ENCODE results near the gene PLCXD3.

PLCXD3 gene

DNA sequence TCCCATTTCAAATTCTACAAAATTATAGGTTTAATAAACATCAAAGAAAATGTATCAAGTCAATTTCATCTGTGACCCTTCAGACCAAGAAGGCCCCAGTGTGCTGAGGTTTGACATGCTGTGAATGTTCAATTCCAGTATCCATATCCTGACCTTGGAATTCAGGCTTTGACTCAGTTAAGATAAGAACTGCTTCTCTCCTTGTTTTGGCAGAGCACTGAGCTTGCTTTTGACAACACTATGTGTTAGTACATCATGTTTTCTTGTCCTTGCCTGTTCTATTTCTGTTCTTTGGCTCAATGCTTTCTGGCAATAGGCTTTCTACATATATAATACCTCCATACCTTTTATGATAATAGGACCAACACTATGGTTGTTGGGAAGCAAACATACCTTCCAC is 105.6 kb downstream of the PLCXD3 start:
- Histone ChIP-seq H3K4me1 (ENCODE audit: control insufficient read depth, insufficient read depth, low read length) (no peaks in the 10 kb centered on the region), H3K36me3 (ENCODE audit: control insufficient read depth, insufficient read depth, low read length) (no peaks in the 10 kb centered on the region), H3K27ac (ENCODE audit: insufficient read depth, low read depth, low read length, poor library complexity, severe bottlenecking) (no peak overlapping the region), H3K27me3 (ENCODE audit: control insufficient read depth, insufficient read depth, low read length, poor library complexity, severe bottlenecking) (no peaks in the 10 kb centered on the region), H3K9me3 (ENCODE audit: control insufficient read depth, low read length) (no peaks in the 10 kb centered on the region), H3K4me3 (ENCODE audit: insufficient read depth, low read depth, low read length) (no peak overlapping the region)

DNA sequence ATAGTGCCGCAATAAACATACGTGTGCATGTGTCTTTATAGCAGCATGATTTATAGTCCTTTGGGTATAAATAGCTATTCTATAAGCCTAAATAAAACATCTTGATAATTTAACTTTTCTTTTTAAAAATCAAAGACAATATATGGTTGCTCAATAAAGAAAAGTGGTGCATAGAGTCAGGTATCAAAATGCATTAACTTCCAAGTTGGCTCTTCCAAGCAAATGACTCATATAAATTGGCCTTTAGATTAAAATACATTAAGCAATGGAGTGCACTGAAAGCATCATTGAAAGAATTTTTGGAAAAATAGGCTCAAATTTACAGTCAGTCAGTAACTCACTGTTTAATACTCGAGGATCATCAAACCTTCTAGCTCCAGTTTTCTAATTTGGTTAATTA is 106.6 kb downstream of the PLCXD3 start:
- no peaks in the 10 kb centered on the region for H3K27me3 ChIP-seq (ENCODE audit: control insufficient read depth, insufficient read depth, low read length, poor library complexity, severe bottlenecking)
- no peak overlapping the region for H3K4me3 ChIP-seq (ENCODE audit: insufficient read depth, low read depth, low read length)
- no peaks in the 10 kb centered on the region for H3K9me3 ChIP-seq (ENCODE audit: control insufficient read depth, low read length)
- no peak overlapping the region for H3K27ac ChIP-seq (ENCODE audit: insufficient read depth, low read depth, low read length, poor library complexity, severe bottlenecking)
- no peaks in the 10 kb centered on the region for H3K4me1 ChIP-seq (ENCODE audit: control insufficient read depth, insufficient read depth, low read length)
- WGBS, 2 experiments = 93 to 100% methylated on average over 1 of the region's 3 CpGs
- no peaks in the 10 kb centered on the region for H3K36me3 ChIP-seq (ENCODE audit: control insufficient read depth, insufficient read depth, low read length)

DNA sequence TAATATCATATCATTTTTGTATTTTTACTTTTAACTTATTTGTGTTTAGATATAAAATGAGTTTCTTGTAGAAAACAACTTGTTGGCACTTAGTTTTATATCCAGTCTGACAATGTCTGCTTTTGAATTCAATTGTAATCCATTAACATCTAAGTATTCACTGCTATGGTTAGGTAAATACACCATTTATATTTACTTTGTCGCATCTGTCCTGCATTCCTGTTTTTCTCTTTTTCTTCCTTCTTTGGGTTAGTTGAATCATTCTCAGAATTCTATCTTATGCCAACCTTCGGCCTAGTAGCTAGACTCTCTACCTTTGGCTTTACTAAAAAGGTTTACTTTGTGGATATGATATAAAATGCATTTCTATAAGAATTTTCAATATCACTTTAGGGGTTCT is 107.6 kb downstream of the PLCXD3 start:
- Histone ChIP-seq H3K27me3 (ENCODE audit: control insufficient read depth, insufficient read depth, low read length, poor library complexity, severe bottlenecking) (no peaks in the 10 kb centered on the region), H3K36me3 (ENCODE audit: control insufficient read depth, insufficient read depth, low read length) (no peaks in the 10 kb centered on the region), H3K4me1 (ENCODE audit: control insufficient read depth, insufficient read depth, low read length) (no peaks in the 10 kb centered on the region), H3K9me3 (ENCODE audit: control insufficient read depth, low read length) (no peaks in the 10 kb centered on the region), H3K4me3 (ENCODE audit: insufficient read depth, low read depth, low read length) (no peak overlapping the region), H3K27ac (ENCODE audit: insufficient read depth, low read depth, low read length, poor library complexity, severe bottlenecking) (no peak overlapping the region)
- WGBS, 2 experiments = 88 to 100% methylated on average over 1 of the region's 2 CpGs

DNA sequence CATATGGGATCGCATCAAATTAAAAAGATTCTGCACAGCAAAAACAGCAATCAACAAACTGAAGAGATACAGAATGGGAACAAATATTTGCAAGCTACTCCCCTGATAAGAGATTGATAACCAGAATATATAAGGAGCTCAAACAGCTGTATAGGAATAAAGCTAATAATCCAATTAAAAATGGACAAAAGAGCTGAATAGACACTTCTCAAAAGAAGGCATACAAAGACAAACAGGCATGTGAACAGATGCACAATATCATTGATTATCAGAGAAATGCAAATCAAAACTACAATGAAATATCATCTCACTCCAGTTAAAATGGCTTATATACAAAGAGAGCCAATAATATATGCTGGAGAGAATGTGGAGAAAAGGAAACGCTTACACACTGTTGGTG is 110.6 kb downstream of the PLCXD3 start:
- Histone ChIP-seq H3K27me3 (ENCODE audit: control insufficient read depth, insufficient read depth, low read length, poor library complexity, severe bottlenecking) (no peaks in the 10 kb centered on the region), H3K27ac (ENCODE audit: insufficient read depth, low read depth, low read length, poor library complexity, severe bottlenecking) (no peak overlapping the region), H3K4me1 (ENCODE audit: control insufficient read depth, insufficient read depth, low read length) (no peaks in the 10 kb centered on the region), H3K4me3 (ENCODE audit: insufficient read depth, low read depth, low read length) (no peak overlapping the region), H3K9me3 (ENCODE audit: control insufficient read depth, low read length) (no peaks in the 10 kb centered on the region), H3K36me3 (ENCODE audit: control insufficient read depth, insufficient read depth, low read length) (no peaks in the 10 kb centered on the region)
- 95% methylated on average over 2 of the region's 2 CpGs for WGBS, 2 experiments

DNA sequence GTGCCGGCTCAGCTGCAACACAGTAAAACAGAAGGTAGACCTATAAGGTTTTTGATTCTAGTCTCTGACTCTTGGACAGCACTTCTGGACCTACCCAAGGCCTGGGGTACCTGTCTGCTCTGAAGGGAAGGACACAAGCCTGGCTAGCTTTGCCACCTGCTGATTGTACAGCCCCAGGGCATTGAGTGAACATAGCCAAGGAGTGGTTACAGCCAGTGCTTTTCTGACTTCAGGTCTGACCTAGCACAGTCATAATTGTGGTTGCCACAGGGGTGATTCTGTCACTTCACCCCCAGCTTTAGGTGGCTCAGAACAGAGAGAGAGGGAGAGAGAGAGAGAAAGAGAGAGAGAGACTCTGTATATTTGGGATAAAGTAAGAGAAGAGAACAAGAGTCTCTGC is 118.4 kb downstream of the PLCXD3 start:
- no peak overlapping the region for H3K4me3 ChIP-seq (ENCODE audit: insufficient read depth, low read depth, low read length)
- no peaks in the 10 kb centered on the region for H3K9me3 ChIP-seq (ENCODE audit: control insufficient read depth, low read length)
- H3K4me1 ChIP-seq (ENCODE audit: control insufficient read depth, insufficient read depth, low read length) = no peaks in the 10 kb centered on the region
- H3K27ac ChIP-seq (ENCODE audit: insufficient read depth, low read depth, low read length, poor library complexity, severe bottlenecking) = no peak overlapping the region
- WGBS, 2 experiments = 86 to 95% methylated on average over 1 of the region's 1 CpG
- H3K36me3 ChIP-seq (ENCODE audit: control insufficient read depth, insufficient read depth, low read length) = no peaks in the 10 kb centered on the region
- no peaks in the 10 kb centered on the region for H3K27me3 ChIP-seq (ENCODE audit: control insufficient read depth, insufficient read depth, low read length, poor library complexity, severe bottlenecking)

DNA sequence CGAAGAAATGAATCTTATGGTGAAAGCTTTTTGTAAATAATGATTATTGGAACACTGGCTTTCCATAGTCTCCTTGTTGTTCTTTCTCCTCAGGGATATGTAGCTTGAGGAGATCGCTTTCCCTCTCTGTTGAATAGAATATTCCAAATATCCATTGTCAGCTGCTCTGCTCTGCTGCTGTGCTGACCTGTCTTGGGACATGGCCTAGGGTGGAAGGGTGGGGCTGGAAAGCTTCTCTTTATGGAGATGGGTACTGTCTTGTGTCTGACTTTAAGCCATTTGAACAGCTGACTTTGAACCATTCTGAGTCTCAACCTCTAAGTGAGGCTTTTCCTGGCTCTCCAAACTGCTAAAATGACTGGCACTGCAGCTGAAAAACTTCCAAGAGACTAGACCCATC is 135.8 kb downstream of the PLCXD3 start:
- H3K9me3 ChIP-seq (ENCODE audit: control insufficient read depth, low read length) = no peaks in the 10 kb centered on the region
- no peaks in the 10 kb centered on the region for H3K36me3 ChIP-seq (ENCODE audit: control insufficient read depth, insufficient read depth, low read length)
- 96 to 100% methylated on average over 2 of the region's 2 CpGs for WGBS, 2 experiments
- H3K4me1 ChIP-seq (ENCODE audit: control insufficient read depth, insufficient read depth, low read length) = no peaks in the 10 kb centered on the region
- no peak overlapping the region for H3K27ac ChIP-seq (ENCODE audit: insufficient read depth, low read depth, low read length, poor library complexity, severe bottlenecking)
- no peak overlapping the region for H3K4me3 ChIP-seq (ENCODE audit: insufficient read depth, low read depth, low read length)
- H3K27me3 ChIP-seq (ENCODE audit: control insufficient read depth, insufficient read depth, low read length, poor library complexity, severe bottlenecking) = no peaks in the 10 kb centered on the region

DNA sequence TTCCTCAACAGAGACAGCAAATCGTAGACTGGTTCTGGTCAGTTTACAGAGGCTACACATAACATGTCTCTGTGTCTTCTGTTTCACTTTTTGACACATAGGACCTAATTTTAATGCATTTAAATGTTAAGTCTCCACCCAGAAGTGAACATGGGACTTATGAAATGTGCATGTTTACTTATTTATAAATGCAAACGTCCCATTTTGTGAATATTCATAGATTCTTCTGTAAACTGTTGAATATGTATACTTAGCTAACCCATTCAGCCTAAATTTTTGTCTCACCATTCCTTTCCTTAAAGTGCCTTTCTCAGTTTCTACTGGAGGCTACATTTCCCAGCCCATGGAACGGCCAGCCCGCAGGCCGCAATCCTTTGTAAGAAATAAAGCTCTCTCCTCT is 137.2 kb downstream of the PLCXD3 start:
- Histone ChIP-seq H3K9me3 (ENCODE audit: control insufficient read depth, low read length) (no peaks in the 10 kb centered on the region), H3K27ac (ENCODE audit: insufficient read depth, low read depth, low read length, poor library complexity, severe bottlenecking) (no peak overlapping the region), H3K4me1 (ENCODE audit: control insufficient read depth, insufficient read depth, low read length) (no peaks in the 10 kb centered on the region), H3K27me3 (ENCODE audit: control insufficient read depth, insufficient read depth, low read length, poor library complexity, severe bottlenecking) (no peaks in the 10 kb centered on the region), H3K36me3 (ENCODE audit: control insufficient read depth, insufficient read depth, low read length) (no peaks in the 10 kb centered on the region), H3K4me3 (ENCODE audit: insufficient read depth, low read depth, low read length) (no peak overlapping the region)
- WGBS, 2 experiments = 91 to 97% methylated on average over 4 to 5 of the region's 5 CpGs

DNA sequence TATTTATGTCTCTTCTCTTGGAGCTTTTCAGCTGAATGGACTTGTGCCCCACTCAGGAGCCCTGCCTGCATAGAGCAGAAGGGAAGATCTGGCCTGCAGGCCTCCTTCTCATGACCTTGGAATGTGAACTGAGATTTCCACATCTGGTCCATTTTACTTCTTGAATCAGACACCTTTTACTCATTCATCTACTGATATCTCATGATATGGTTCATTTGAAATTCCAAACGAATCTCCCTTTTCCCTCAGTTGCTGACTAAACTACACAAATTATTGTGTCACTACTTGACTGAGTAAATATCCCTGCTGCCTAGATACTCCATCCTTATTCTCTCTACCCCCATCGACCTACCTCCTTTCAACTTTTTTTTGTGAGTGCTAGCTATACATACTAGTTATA is 138.7 kb downstream of the PLCXD3 start:
- Histone ChIP-seq H3K27ac (ENCODE audit: insufficient read depth, low read depth, low read length, poor library complexity, severe bottlenecking) (no peak overlapping the region), H3K4me1 (ENCODE audit: control insufficient read depth, insufficient read depth, low read length) (no peaks in the 10 kb centered on the region), H3K27me3 (ENCODE audit: control insufficient read depth, insufficient read depth, low read length, poor library complexity, severe bottlenecking) (no peaks in the 10 kb centered on the region), H3K36me3 (ENCODE audit: control insufficient read depth, insufficient read depth, low read length) (no peaks in the 10 kb centered on the region), H3K4me3 (ENCODE audit: insufficient read depth, low read depth, low read length) (no peak overlapping the region), H3K9me3 (ENCODE audit: control insufficient read depth, low read length) (no peaks in the 10 kb centered on the region)
- whole genome bisulfite sequencing, 2 experiments = 87 to 96% methylated on average over 1 of the region's 2 CpGs

DNA sequence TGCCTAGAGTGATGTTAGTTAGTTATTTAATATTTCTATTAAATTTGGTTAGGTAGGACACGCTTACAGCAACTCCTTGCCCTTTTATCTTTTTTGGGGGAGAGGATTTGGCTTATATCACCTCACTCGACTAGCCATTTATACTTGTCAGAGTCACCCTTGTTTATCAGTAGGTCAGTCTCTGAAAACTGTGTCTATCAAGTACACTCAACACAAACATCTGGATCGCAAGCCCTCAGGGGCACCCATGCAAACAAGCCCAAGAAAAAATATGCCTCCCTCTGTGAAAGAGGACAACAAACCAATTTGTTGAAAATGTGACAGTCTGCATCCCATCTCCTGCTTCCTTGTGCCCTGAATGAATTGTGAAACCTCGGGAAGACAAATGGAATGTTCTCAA is 139.9 kb downstream of the PLCXD3 start:
- no peaks in the 10 kb centered on the region for H3K36me3 ChIP-seq (ENCODE audit: control insufficient read depth, insufficient read depth, low read length)
- H3K27me3 ChIP-seq (ENCODE audit: control insufficient read depth, insufficient read depth, low read length, poor library complexity, severe bottlenecking) = no peaks in the 10 kb centered on the region
- H3K9me3 ChIP-seq (ENCODE audit: control insufficient read depth, low read length) = no peaks in the 10 kb centered on the region
- WGBS, 2 experiments = 91 to 96% methylated on average over 3 to 4 of the region's 4 CpGs
- H3K4me1 ChIP-seq (ENCODE audit: control insufficient read depth, insufficient read depth, low read length) = no peaks in the 10 kb centered on the region
- no peak overlapping the region for H3K4me3 ChIP-seq (ENCODE audit: insufficient read depth, low read depth, low read length)
- H3K27ac ChIP-seq (ENCODE audit: insufficient read depth, low read depth, low read length, poor library complexity, severe bottlenecking) = no peak overlapping the region

DNA sequence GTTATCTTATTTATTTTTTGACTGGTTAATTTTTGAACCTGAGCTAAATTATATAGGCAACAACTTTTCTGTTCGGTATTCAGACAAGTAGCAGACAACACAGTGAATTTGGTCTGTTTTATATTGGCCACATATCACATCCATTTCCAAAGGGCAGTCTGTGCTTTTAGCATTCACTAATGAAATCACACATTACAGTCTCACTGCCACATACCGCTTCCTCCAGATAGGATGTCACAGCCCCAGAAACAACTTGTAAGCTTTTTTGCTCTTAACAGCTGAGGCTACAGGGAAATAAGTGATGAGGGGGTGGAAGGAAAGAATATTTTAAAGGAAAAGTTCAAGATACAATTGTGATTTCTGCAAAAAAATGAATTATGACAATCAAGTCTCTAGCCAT is 140.6 kb downstream of the PLCXD3 start:
- no peaks in the 10 kb centered on the region for H3K36me3 ChIP-seq (ENCODE audit: control insufficient read depth, insufficient read depth, low read length)
- H3K9me3 ChIP-seq (ENCODE audit: control insufficient read depth, low read length) = no peaks in the 10 kb centered on the region
- no peak overlapping the region for H3K27ac ChIP-seq (ENCODE audit: insufficient read depth, low read depth, low read length, poor library complexity, severe bottlenecking)
- H3K27me3 ChIP-seq (ENCODE audit: control insufficient read depth, insufficient read depth, low read length, poor library complexity, severe bottlenecking) = no peaks in the 10 kb centered on the region
- no peak overlapping the region for H3K4me3 ChIP-seq (ENCODE audit: insufficient read depth, low read depth, low read length)
- no peaks in the 10 kb centered on the region for H3K4me1 ChIP-seq (ENCODE audit: control insufficient read depth, insufficient read depth, low read length)
- WGBS, 2 experiments = 94 to 95% methylated on average over 2 of the region's 2 CpGs

DNA sequence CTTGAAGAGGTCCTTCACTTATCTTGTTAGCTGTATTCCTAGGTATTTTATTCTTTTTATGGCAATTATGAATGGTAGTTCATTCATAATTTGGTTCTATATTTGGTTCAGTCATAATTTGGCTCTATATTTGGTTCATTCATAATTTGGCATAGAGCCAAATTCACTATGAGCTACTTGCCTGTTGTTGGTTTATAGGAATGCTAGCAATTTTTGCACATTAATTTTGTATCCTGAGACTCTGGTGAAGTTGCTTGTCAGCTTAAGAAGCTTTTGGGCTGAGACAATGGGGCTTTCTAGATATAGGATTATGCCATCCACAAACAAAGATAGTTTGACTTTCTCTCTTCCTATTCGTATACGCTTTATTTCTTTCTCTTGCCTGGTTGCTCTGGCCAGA is 142.2 kb downstream of the PLCXD3 start:
- no peaks in the 10 kb centered on the region for H3K4me1 ChIP-seq (ENCODE audit: control insufficient read depth, insufficient read depth, low read length)
- no peaks in the 10 kb centered on the region for H3K27me3 ChIP-seq (ENCODE audit: control insufficient read depth, insufficient read depth, low read length, poor library complexity, severe bottlenecking)
- WGBS, 2 experiments = 100% methylated on average over 2 of the region's 2 CpGs; no CpG with 5 or more reads in 1 of the 2 experiments

More for the DNA sequence above, 142.2 kb downstream of the PLCXD3 start:
- H3K36me3 ChIP-seq (ENCODE audit: control insufficient read depth, insufficient read depth, low read length) = no peaks in the 10 kb centered on the region
- H3K9me3 ChIP-seq (ENCODE audit: control insufficient read depth, low read length) = no peaks in the 10 kb centered on the region
- no peak overlapping the region for H3K27ac ChIP-seq (ENCODE audit: insufficient read depth, low read depth, low read length, poor library complexity, severe bottlenecking)
- no peak overlapping the region for H3K4me3 ChIP-seq (ENCODE audit: insufficient read depth, low read depth, low read length)
